Nephron (organoid): ENCODE results near the gene KLHDC1.

Experiments
- H3K27ac Mint-ChIP-seq, 3 experiments: 2 replicates each; pipeline ENCODE4 v1.8.0; 2020; ENCODE audit warnings: mixed read lengths in 3 of 3, mild to moderate bottlenecking in 2 of 3, moderate library complexity in 1 of 3
- H3K27me3 Mint-ChIP-seq: 2 replicates; pipeline ENCODE4 v1.8.0; 2021; ENCODE audit warnings: low read depth, mild to moderate bottlenecking, moderate library complexity, mixed read lengths
- H3K36me3 Mint-ChIP-seq: 2 replicates; pipeline ENCODE4 v1.8.0; 2020; ENCODE audit warnings: low read depth, mixed read lengths
- H3K4me1 Mint-ChIP-seq: 2 replicates; pipeline ENCODE4 v1.8.0; 2020; ENCODE audit warnings: mixed read lengths
- H3K4me3 Mint-ChIP-seq, 3 experiments: 2 replicates each; pipeline ENCODE4 v1.8.0; 2020; ENCODE audit warnings: mild to moderate bottlenecking in 3 of 3, mixed read lengths in 3 of 3, moderate library complexity in 2 of 3
- H3K9me3 Mint-ChIP-seq: 2 replicates; pipeline ENCODE4 v1.8.0; 2020; ENCODE audit warnings: mixed read lengths
- TF ChIP-seq, protein P1 (sequence below), 3 experiments: fragments of 200-600 bp; sonication (generic); IDR thresholded peaks; one replicate each; pipeline ENCODE4 v1.5.0; 2021; ENCODE audit warnings: antibody characterized with exemption in 3 of 3; ENCODE audit not compliant: unreplicated experiment in 3 of 3

Gene KLHDC1

DNA sequence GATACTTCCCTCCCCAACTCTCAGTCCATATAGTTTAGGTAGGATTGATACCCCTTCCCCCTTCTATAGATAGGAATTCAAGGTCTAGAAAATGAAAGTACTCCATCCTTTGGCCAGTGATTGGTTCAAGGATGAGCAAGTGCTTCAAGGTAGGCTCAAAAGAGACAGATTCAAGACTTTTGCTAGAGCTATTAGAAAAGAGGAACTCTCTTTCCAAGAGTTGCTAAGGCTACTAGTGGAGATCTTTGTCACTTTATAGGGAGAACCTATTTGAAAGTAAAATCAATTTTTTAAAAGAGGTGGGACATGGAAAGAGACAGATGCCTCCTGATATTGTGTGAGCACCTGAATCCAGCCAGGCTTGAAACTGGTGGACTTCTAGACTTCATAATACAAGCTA, 22.4 kb upstream of the KLHDC1 start:
- Mint-ChIP-seq H3K27ac (no peak overlapping the region), H3K9me3 (no peaks in the 10 kb centered on the region), H3K4me1 (no peaks in the 10 kb centered on the region), H3K36me3 (peaks cover 27% of the 10 kb centered on the region), H3K27me3 (no peaks in the 10 kb centered on the region), H3K4me3 (no peak overlapping the region)
- TF ChIP-seq, protein P1, sequence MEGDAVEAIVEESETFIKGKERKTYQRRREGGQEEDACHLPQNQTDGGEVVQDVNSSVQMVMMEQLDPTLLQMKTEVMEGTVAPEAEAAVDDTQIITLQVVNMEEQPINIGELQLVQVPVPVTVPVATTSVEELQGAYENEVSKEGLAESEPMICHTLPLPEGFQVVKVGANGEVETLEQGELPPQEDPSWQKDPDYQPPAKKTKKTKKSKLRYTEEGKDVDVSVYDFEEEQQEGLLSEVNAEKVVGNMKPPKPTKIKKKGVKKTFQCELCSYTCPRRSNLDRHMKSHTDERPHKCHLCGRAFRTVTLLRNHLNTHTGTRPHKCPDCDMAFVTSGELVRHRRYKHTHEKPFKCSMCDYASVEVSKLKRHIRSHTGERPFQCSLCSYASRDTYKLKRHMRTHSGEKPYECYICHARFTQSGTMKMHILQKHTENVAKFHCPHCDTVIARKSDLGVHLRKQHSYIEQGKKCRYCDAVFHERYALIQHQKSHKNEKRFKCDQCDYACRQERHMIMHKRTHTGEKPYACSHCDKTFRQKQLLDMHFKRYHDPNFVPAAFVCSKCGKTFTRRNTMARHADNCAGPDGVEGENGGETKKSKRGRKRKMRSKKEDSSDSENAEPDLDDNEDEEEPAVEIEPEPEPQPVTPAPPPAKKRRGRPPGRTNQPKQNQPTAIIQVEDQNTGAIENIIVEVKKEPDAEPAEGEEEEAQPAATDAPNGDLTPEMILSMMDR (IDR thresholded peaks at IDR 0.05; ENCODE audit: unreplicated experiment in 3 of 3), result no peak

DNA sequence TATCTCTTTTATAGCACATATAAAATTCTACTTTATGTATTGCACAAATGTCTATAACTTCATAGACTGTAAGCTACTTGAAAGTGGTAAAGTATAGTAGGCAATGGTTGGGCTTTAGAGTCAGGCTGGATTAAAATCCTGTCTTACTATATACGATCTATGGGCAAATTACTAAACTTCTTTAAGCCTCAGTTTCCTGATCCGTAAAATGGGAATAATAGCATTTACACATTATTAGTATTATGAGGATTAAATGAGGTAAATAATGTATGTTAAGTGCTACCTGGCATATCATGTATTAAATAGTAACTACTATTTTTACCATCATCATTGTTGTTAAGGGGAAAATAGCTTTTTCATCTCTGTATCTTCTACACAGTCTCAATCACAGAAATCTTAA, 19.3 kb upstream of the KLHDC1 start:
- TF ChIP-seq, protein P1 (IDR thresholded peaks at IDR 0.05; ENCODE audit: unreplicated experiment in 3 of 3), result no peak
- Mint-ChIP-seq H3K27me3 (no peaks in the 10 kb centered on the region), H3K27ac (no peak overlapping the region), H3K9me3 (no peaks in the 10 kb centered on the region), H3K36me3 (peaks cover 30% of the 10 kb centered on the region), H3K4me1 (no peaks in the 10 kb centered on the region), H3K4me3 (no peak overlapping the region)

DNA sequence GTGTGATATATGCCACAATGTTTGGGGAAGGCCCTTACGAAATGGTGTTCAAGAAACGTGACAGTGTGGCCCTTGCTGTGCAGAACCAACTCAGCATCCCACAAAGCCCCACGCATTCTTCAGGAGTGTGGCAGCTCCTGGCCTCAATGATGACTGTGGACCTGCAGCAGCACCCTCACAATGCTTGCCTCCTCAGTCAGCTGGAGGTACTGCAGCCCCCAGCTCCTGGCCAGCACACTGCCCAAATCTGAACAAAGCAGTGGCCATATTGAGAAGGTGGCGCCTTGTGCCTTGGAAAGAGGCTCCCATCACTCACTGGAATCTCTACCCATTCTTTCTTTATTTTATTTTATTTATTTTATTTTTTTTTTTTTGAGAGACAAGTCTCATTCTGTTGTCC, 15.3 kb upstream of the KLHDC1 start:
- H3K36me3 Mint-ChIP-seq, result peaks cover 40% of the 10 kb centered on the region
- no peak overlapping the region for H3K4me3 Mint-ChIP-seq
- H3K27ac Mint-ChIP-seq, result no peak overlapping the region
- TF ChIP-seq, protein P1 (IDR thresholded peaks at IDR 0.05; ENCODE audit: unreplicated experiment in 3 of 3), result no peak
- H3K4me1 Mint-ChIP-seq, result no peaks in the 10 kb centered on the region
- no peaks in the 10 kb centered on the region for H3K9me3 Mint-ChIP-seq
- H3K27me3 Mint-ChIP-seq, result no peaks in the 10 kb centered on the region

DNA sequence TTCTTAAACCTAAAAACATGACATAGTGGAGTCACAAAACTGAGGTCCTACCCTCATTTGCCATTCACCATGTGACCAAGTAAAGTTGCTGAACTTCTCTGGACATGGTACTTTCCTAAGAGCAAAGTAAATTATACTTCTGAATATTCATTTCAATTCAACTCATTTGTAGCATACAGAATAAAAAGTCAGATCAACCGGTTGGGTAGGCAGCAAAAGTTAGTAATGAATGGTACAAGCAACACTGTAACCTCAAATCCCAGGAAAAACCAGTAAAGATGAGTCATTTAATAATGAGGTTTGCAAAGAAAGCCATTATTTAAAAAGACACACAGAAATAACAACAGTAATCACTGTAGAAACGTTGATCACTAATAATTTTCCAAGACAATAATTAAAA, 13.6 kb upstream of the KLHDC1 start:
- Mint-ChIP-seq H3K4me1 (no peaks in the 10 kb centered on the region), H3K27ac (no peak overlapping the region), H3K9me3 (no peaks in the 10 kb centered on the region), H3K36me3 (peaks cover 28% of the 10 kb centered on the region), H3K4me3 (no peak overlapping the region), H3K27me3 (no peaks in the 10 kb centered on the region)
- TF ChIP-seq, protein P1 (IDR thresholded peaks at IDR 0.05; ENCODE audit: unreplicated experiment in 3 of 3), result no peak

DNA sequence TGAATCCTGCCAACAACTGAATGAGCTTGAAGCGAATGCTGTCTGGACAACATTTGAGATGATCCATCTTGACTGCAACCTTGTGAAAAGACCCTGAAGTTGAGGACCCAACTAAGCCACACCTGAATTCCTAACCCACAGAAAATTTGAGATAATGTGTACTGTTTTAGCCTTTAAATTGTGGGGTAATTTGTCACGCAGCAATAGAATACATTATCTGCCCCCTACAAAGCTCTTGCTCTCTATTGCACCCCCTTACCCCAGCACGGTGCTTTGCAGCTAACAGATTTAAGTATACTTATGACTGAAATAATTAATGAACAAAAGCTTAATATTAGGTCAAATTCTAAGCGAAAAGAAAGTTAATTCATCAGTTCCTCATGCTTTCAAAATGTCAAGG, 6.5 kb upstream of the KLHDC1 start:
- H3K4me3 Mint-ChIP-seq, result peak overlapping the region; percentile 71 to 92 (median 76)
- H3K36me3 Mint-ChIP-seq, result peaks cover 4% of the 10 kb centered on the region
- TF ChIP-seq, protein P1 (IDR thresholded peaks at IDR 0.05; ENCODE audit: unreplicated experiment in 3 of 3), result no peak
- H3K9me3 Mint-ChIP-seq, result no peaks in the 10 kb centered on the region
- peak overlapping the region in 1 of 3 experiments; percentile 95 for H3K27ac Mint-ChIP-seq
- no peaks in the 10 kb centered on the region for H3K27me3 Mint-ChIP-seq
- H3K4me1 Mint-ChIP-seq, result peaks cover 13% of the 10 kb centered on the region

DNA sequence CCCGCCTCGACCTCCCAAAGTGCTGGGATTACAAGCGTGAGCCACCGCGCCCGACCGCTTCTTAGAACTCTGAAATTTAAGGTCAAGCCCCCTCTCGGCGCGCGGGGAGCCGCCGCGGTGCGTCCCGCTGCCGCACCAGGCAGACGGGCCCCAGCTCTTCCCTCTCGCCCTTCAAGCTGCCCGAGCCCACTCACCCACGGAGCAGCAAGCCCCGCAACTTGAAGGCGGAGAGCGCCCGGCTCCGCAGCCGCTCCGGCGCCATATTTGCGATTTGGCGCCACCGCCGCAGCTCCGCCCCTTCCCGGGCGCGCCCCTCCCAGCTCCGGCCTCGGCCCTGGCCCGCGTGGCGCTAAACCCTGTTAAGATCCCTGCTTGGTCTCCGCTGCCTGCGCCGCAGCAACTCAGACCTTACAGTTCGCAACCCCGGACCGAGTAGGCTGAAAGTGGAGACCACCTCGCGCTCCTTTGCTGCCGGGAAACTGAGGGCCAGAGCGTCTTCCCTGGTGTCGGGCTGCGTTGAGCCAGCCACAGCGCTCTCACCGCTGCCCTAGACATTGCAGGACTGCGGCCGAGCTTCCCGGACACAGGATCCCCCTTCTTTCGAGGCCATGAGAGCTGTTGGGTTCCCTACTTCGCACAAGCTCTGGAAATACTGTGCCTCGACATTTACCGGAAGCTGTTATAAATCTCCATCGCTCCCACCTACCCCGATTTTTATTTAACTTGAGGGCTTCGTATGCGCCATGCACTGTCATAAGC, 4.8 kb upstream of the KLHDC1 start, which contains the start of gene POLE2:
Gene POLE2 (minus strand): TSS at position 273 of the 759 bp plus-strand sequence. CDS start 11 bp downstream, at position 262.
- Mint-ChIP-seq H3K9me3 (no peaks in the 10 kb centered on the region), H3K36me3 (no peaks in the 10 kb centered on the region), H3K4me1 (peaks cover 22% of the 10 kb centered on the region), H3K27me3 (peaks cover 3% of the 10 kb centered on the region), H3K27ac (peak within 1 kb of the TSS; percentile 95 to 98 (median 98)), H3K4me3 (peak within 1 kb of the TSS; percentile 92 to 93 (median 92))
- TF ChIP-seq, protein P1 (IDR thresholded peaks at IDR 0.05; ENCODE audit: unreplicated experiment in 3 of 3), result no peak
